HCT116 (cell line): ENCODE measurements around the gene TRPM5. TPM values are rescaled to one million over a fixed set of nuclear protein-coding genes. Genes with fewer than 3 reads are reported as not detected.

Experiments used
- ATAC-seq: fragments of 200-7000 bp; cut with Tn5 transposase; 2 replicates; pipeline ENCODE4 v1.9.1; 2020; ENCODE audit warnings: mild to moderate bottlenecking, moderate library complexity
- BruUV-seq: library from RNA; stranded (reverse); fragments of 400-500 nt; replicated peaks from 2 replicates; lab custom pipeline; 2021; lab: Mats Ljungman, UMichigan
- CTCF ChIA-PET: fragments of 300-600 bp; sonication (Branson Sonifier 250); formaldehyde crosslinking; loops from one replicate; lab custom pipeline; 2021; ENCODE audit warnings: antibody characterized with exemption; lab: Charles Lee
- POLR2A ChIA-PET: fragments of 300-600, 350-600 bp; sonication (Branson Sonifier 250); formaldehyde crosslinking; loops from one replicate; lab custom pipeline; 2021; ENCODE audit warnings: antibody characterized with exemption; lab: Charles Lee
- RAD21 ChIA-PET, 2 experiments: fragments of 300-600 bp; sonication (Branson Sonifier 250); formaldehyde crosslinking; loops; one replicate each; lab custom pipeline; 2023; ENCODE audit warnings: low total read pairs in 2 of 2; ENCODE audit not compliant: uncharacterized antibody in 2 of 2, unreplicated experiment in 2 of 2, low non-redundant PET in 1 of 2; lab: Charles Lee
- DNase-seq: peaks from one replicate; pipeline ENCODE4 v3.0.0-alpha.2; 2010; ENCODE audit warnings: low read depth, low spot score
- H2AFZ ChIP-seq: fragments of 200-600 bp; shearing (Covaris generic), sonication (generic); 2 replicates; pipeline ENCODE4 v1.6.1; 2017; ENCODE audit warnings: low read depth, mixed run types, mixed read lengths, antibody characterized with exemption, low read length; ENCODE audit not compliant: poor library complexity, severe bottlenecking
- H3K27ac ChIP-seq: 2 replicates; pipeline ENCODE4 v1.5.1; 2012; ENCODE audit warnings: low read depth, low read length
- H3K27me3 ChIP-seq: fragments of 200-600 bp; sonication (generic); 2 replicates; pipeline ENCODE4 v1.6.1; 2016; ENCODE audit warnings: mixed run types, low read length, mixed read lengths; ENCODE audit not compliant: insufficient read depth
- H3K36me3 ChIP-seq, 2 experiments: fragments of 200-500 bp in 1 of 2; fragments of 200-600 bp in 1 of 2; sonication (Bioruptor generic) in 1 of 2; sonication (generic) in 1 of 2; 2 replicates each; pipeline versions ENCODE4 v1.5.1 to v1.6.1; 2014 to 2016; ENCODE audit warnings: low read length in 2 of 2, inconsistent platforms in 1 of 2, mixed read lengths in 1 of 2, mixed run types in 1 of 2; ENCODE audit not compliant: insufficient read depth in 2 of 2, control insufficient read depth in 1 of 2
- H3K4me1 ChIP-seq, 2 experiments: fragments of 200-600 bp in 1 of 2; sonication (generic) in 1 of 2; 2 replicates each; pipeline versions ENCODE4 v1.5.1 to v1.6.1; 2012 to 2017; ENCODE audit warnings: low read length in 2 of 2, inconsistent platforms in 1 of 2, mild to moderate bottlenecking in 1 of 2, mixed read lengths in 1 of 2, mixed run types in 1 of 2, moderate library complexity in 1 of 2; ENCODE audit not compliant: insufficient read depth in 2 of 2, control insufficient read depth in 1 of 2
- H3K4me2 ChIP-seq: fragments of 200-600 bp; sonication (generic); 2 replicates; pipeline ENCODE4 v1.6.1; 2017; ENCODE audit warnings: mixed run types, low read length, mixed read lengths
- H3K4me3 ChIP-seq, 2 experiments: fragments of 200-600 bp in 1 of 2; sonication (generic) in 1 of 2; replicated peaks in 1 of 2; 2 replicates each; pipeline ENCODE4 v1.5.1; 2011 to 2016; ENCODE audit warnings: low read length in 2 of 2, control low read depth in 1 of 2, low read depth in 1 of 2, mild to moderate bottlenecking in 1 of 2, mixed read lengths in 1 of 2, mixed run types in 1 of 2
- H3K79me2 ChIP-seq: fragments of 200-600 bp; sonication (generic); 2 replicates; pipeline ENCODE4 v1.6.1; 2017; ENCODE audit warnings: mild to moderate bottlenecking, mixed run types, low read length, moderate library complexity, mixed read lengths; ENCODE audit not compliant: insufficient read depth
- H3K9ac ChIP-seq: fragments of 200-600 bp; sonication (generic); 2 replicates; pipeline ENCODE4 v1.6.1; 2016; ENCODE audit warnings: low read length, mixed read lengths
- H3K9me2 ChIP-seq: fragments of 200-600 bp; sonication (generic), shearing (Covaris generic); 2 replicates; pipeline ENCODE4 v1.6.1; 2017; ENCODE audit warnings: mixed run types, mild to moderate bottlenecking, moderate library complexity; ENCODE audit not compliant: insufficient read depth
- H3K9me3 ChIP-seq, 2 experiments: fragments of 200-500 bp in 1 of 2; fragments of 200-600 bp in 1 of 2; sonication (Bioruptor generic) in 1 of 2; sonication (generic) in 1 of 2; 2 replicates each; pipeline ENCODE4 v1.6.1; 2014 to 2017; ENCODE audit warnings: low read length in 2 of 2, mixed read lengths in 2 of 2, inconsistent platforms in 1 of 2, low read depth in 1 of 2, mild to moderate bottlenecking in 1 of 2, mixed run types in 1 of 2, moderate library complexity in 1 of 2; ENCODE audit not compliant: control insufficient read depth in 1 of 2, insufficient read depth in 1 of 2
- H4K20me1 ChIP-seq: fragments of 200-600 bp; sonication (generic), shearing (Covaris generic); 2 replicates; pipeline ENCODE4 v1.6.1; 2017; ENCODE audit warnings: mixed run types, mild to moderate bottlenecking, moderate library complexity; ENCODE audit not compliant: insufficient read depth
- ATF3 ChIP-seq: IDR thresholded peaks from 2 replicates; pipeline ENCODE4 v1.6.1; 2012
- EGR1 ChIP-seq: IDR thresholded peaks from 2 replicates; pipeline ENCODE4 v1.6.1; 2012; ENCODE audit warnings: low read depth
- ELF1 ChIP-seq: IDR thresholded peaks from 2 replicates; pipeline ENCODE4 v1.6.1; 2012; ENCODE audit warnings: low read depth, borderline replicate concordance
- EZH2 ChIP-seq: fragments of 200-600 bp; sonication (generic); IDR thresholded peaks from 2 replicates; pipeline ENCODE4 v1.6.1; 2017; ENCODE audit warnings: antibody characterized with exemption, mixed run types
- EZH2phosphoT487 ChIP-seq: fragments of 200-600 bp; IDR thresholded peaks from 2 replicates; pipeline ENCODE4 v1.6.1; 2018; ENCODE audit warnings: antibody characterized with exemption, borderline replicate concordance
- POLR2A ChIP-seq: IDR thresholded peaks from 2 replicates; pipeline ENCODE4 v1.7.0; 2011; ENCODE audit warnings: borderline replicate concordance; ENCODE audit not compliant: insufficient read depth, insufficient read length; ENCODE audit errors: extremely low read depth
- POLR2AphosphoS5 ChIP-seq: IDR thresholded peaks from 2 replicates; pipeline ENCODE4 v1.6.1; 2011; ENCODE audit warnings: mild to moderate bottlenecking, low read depth, low read length, moderate library complexity
- RAD21 ChIP-seq: IDR thresholded peaks from 2 replicates; pipeline ENCODE4 v1.6.1; 2012; ENCODE audit warnings: low read depth, mild to moderate bottlenecking
- SP1 ChIP-seq: IDR thresholded peaks from 2 replicates; pipeline ENCODE4 v1.6.1; 2012; ENCODE audit warnings: low read depth
- SRF ChIP-seq: IDR thresholded peaks from 2 replicates; pipeline ENCODE4 v1.6.1; 2012; ENCODE audit warnings: low read depth
- TCF7L2 ChIP-seq: IDR thresholded peaks from 2 replicates; pipeline ENCODE4 v1.7.0; 2011; ENCODE audit warnings: borderline replicate concordance, inconsistent platforms; ENCODE audit not compliant: insufficient read depth, insufficient read length; ENCODE audit errors: extremely low read depth
- YY1 ChIP-seq: IDR thresholded peaks from 2 replicates; pipeline ENCODE4 v1.6.1; 2011; ENCODE audit warnings: low read length, low read depth, moderate library complexity, mild to moderate bottlenecking; ENCODE audit not compliant: insufficient replicate concordance; ENCODE audit errors: extremely low read depth
- ZBTB33 ChIP-seq: IDR thresholded peaks from 2 replicates; pipeline ENCODE4 v1.6.1; 2011; ENCODE audit warnings: mild to moderate bottlenecking, low read length, moderate library complexity; ENCODE audit not compliant: insufficient replicate concordance; ENCODE audit errors: extremely low read depth
- ZFX ChIP-seq: fragments of 450-650 bp; IDR thresholded peaks from 2 replicates; pipeline ENCODE4 v1.6.1; 2017
- intact Hi-C: fragments of 100-400 bp; cut with micrococcal nuclease; formaldehyde crosslinking; loops from 2 replicates; pipeline ENCODE4 v1.10.0; 2022
- total RNA-seq: library from RNA; stranded (reverse); gene quantifications from one replicate; pipeline ENCODE4 v1.2.1, GENCODE V29; 2021; ENCODE audit not compliant: unreplicated experiment
- TF ChIP-seq, protein P1 (sequence below), 3 experiments: fragments of 200-600 bp in 1 of 3; sonication (generic) in 1 of 3; IDR thresholded peaks in 2 of 3; conservative IDR thresholded peaks in 1 of 3; 2 replicates each; pipeline ENCODE4 v1.5.1; 2012 to 2017; ENCODE audit warnings: low read depth in 2 of 3, low read length in 2 of 3, antibody characterized with exemption in 1 of 3, borderline replicate concordance in 1 of 3, control low read depth in 1 of 3, mild to moderate bottlenecking in 1 of 3, mixed read lengths in 1 of 3, mixed run types in 1 of 3, moderate library complexity in 1 of 3; ENCODE audit not compliant: insufficient read depth in 1 of 3
- TF ChIP-seq, protein P2 (sequence below): IDR thresholded peaks from 2 replicates; pipeline ENCODE4 v1.6.1; 2012
- TF ChIP-seq, protein P3 (sequence below): IDR thresholded peaks from 2 replicates; pipeline ENCODE4 v1.6.1; 2012; ENCODE audit warnings: low read depth

Gene TRPM5
- total RNA-seq, 1 experiment from 2014 or later, result 0.07 TPM

- no TSS peak for BruUV-seq
- ATAC-seq (no peak), DNase-seq (no peak)
- Histone ChIP-seq H3K79me2 (no peaks in the 10 kb centered on the region), H3K4me1 (no peaks in the 10 kb centered on the region), H3K27me3 (no peaks in the 10 kb centered on the region), H4K20me1 (no peaks in the 10 kb centered on the region), H3K27ac (no peak overlapping the region), H3K36me3 (no peaks in the 10 kb centered on the region), H3K4me2 (no peak overlapping the region), H3K4me3 (no peak overlapping the region), H3K9me2 (no peaks in the 10 kb centered on the region), H2AFZ (no peak overlapping the region), H3K9ac (no peak overlapping the region), H3K9me3 (peaks cover 7 to 14% of the 10 kb centered on the region in 2 experiments; a peak in 3 of 4 replicates)
- CTCF ChIA-PET, result no interaction called here
- RAD21 ChIA-PET, result no interaction called here
- TF ChIP-seq POLR2AphosphoS5 (no peak), SP1 (no peak), YY1 (no peak), ZBTB33 (no peak), SRF (no peak), POLR2A (no peak), ATF3 (no peak), RAD21 (no peak), EZH2phosphoT487 (no peak), EGR1 (no peak), EZH2 (no peak), TCF7L2 (no peak), ZFX (no peak), ELF1 (no peak)
- TF ChIP-seq, protein P1, sequence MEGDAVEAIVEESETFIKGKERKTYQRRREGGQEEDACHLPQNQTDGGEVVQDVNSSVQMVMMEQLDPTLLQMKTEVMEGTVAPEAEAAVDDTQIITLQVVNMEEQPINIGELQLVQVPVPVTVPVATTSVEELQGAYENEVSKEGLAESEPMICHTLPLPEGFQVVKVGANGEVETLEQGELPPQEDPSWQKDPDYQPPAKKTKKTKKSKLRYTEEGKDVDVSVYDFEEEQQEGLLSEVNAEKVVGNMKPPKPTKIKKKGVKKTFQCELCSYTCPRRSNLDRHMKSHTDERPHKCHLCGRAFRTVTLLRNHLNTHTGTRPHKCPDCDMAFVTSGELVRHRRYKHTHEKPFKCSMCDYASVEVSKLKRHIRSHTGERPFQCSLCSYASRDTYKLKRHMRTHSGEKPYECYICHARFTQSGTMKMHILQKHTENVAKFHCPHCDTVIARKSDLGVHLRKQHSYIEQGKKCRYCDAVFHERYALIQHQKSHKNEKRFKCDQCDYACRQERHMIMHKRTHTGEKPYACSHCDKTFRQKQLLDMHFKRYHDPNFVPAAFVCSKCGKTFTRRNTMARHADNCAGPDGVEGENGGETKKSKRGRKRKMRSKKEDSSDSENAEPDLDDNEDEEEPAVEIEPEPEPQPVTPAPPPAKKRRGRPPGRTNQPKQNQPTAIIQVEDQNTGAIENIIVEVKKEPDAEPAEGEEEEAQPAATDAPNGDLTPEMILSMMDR (IDR thresholded peaks at IDR 0.05 in 2 of 3, conservative IDR thresholded peaks at IDR 0.05 in 1 of 3; ENCODE audit: borderline replicate concordance in 1 of 3, insufficient read depth in 1 of 3, low read depth in 2 of 3, low read length in 2 of 3), result no peak
- TF ChIP-seq, protein P2, sequence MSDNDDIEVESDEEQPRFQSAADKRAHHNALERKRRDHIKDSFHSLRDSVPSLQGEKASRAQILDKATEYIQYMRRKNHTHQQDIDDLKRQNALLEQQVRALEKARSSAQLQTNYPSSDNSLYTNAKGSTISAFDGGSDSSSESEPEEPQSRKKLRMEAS, result no peak
- TF ChIP-seq, protein P3, sequence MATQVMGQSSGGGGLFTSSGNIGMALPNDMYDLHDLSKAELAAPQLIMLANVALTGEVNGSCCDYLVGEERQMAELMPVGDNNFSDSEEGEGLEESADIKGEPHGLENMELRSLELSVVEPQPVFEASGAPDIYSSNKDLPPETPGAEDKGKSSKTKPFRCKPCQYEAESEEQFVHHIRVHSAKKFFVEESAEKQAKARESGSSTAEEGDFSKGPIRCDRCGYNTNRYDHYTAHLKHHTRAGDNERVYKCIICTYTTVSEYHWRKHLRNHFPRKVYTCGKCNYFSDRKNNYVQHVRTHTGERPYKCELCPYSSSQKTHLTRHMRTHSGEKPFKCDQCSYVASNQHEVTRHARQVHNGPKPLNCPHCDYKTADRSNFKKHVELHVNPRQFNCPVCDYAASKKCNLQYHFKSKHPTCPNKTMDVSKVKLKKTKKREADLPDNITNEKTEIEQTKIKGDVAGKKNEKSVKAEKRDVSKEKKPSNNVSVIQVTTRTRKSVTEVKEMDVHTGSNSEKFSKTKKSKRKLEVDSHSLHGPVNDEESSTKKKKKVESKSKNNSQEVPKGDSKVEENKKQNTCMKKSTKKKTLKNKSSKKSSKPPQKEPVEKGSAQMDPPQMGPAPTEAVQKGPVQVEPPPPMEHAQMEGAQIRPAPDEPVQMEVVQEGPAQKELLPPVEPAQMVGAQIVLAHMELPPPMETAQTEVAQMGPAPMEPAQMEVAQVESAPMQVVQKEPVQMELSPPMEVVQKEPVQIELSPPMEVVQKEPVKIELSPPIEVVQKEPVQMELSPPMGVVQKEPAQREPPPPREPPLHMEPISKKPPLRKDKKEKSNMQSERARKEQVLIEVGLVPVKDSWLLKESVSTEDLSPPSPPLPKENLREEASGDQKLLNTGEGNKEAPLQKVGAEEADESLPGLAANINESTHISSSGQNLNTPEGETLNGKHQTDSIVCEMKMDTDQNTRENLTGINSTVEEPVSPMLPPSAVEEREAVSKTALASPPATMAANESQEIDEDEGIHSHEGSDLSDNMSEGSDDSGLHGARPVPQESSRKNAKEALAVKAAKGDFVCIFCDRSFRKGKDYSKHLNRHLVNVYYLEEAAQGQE, result no peak
- POLR2A ChIA-PET, result no interaction called here
- intact Hi-C loops, result no loop called here
These were observed 44.8 kb upstream of the TRPM5 start for GRCh38 chr11:2489083-2489482.
